ENCODE measurements around the gene ADAM12.
A peak's percentile ranks its signal among the peaks of the same experiment; 100 is the strongest.

The ADAM12 gene

GRCh38 chr10:126394948-126395347 lies 6.7 kb upstream of the ADAM12 start:
- TF ChIP-seq CTCF (IDR thresholded peaks at IDR 0.05; ENCODE audit: insufficient read depth, missing control alignments), result no peak
- no peak for FAIRE-seq
- DNase-seq (ENCODE audit: insufficient read length, low spot score), result no peak

- DNase-seq (ENCODE audit: insufficient read length, low spot score), result no peak
- no peak for FAIRE-seq
- TF ChIP-seq CTCF (IDR thresholded peaks at IDR 0.05; ENCODE audit: insufficient read depth, missing control alignments), result no peak
Observed at GRCh38 chr10:126393076-126393475, 4.8 kb upstream of the ADAM12 start.

- no peak for FAIRE-seq
- no peak for DNase-seq (ENCODE audit: insufficient read length, low spot score)
- no peak for TF ChIP-seq CTCF (IDR thresholded peaks at IDR 0.05; ENCODE audit: insufficient read depth, missing control alignments)
Observed at GRCh38 chr10:126392469-126392868, 4.2 kb upstream of the ADAM12 start.

GRCh38 chr10:126392068-126392467 lies 3.8 kb upstream of the ADAM12 start:
- no peak for DNase-seq (ENCODE audit: insufficient read length, low spot score)
- no peak for FAIRE-seq
- TF ChIP-seq CTCF (IDR thresholded peaks at IDR 0.05; ENCODE audit: insufficient read depth, missing control alignments), result no peak

GRCh38 chr10:126391192-126391885 lies 3.1 kb upstream of the ADAM12 start:
- no peak for FAIRE-seq

GRCh38 chr10:126390324-126390723 lies 2.0 kb upstream of the ADAM12 start:
- no peak for TF ChIP-seq CTCF (IDR thresholded peaks at IDR 0.05; ENCODE audit: insufficient read depth, missing control alignments)
- FAIRE-seq (no peak), DNase-seq (ENCODE audit: insufficient read length, low spot score) (no peak)

More at GRCh38 chr10:126391192-126391885, 3.1 kb upstream of the ADAM12 start:
- TF ChIP-seq CTCF (IDR thresholded peaks at IDR 0.05; ENCODE audit: insufficient read depth, missing control alignments), result no peak
- DNase-seq (ENCODE audit: insufficient read length, low spot score), result no peak

GRCh38 chr10:126387041-126387921 lies 996 bp downstream of the ADAM12 start:
- FAIRE-seq, result no peak
- peak; percentile 39 for TF ChIP-seq CTCF (IDR thresholded peaks at IDR 0.05; ENCODE audit: insufficient read depth, missing control alignments)
- no peak for DNase-seq (ENCODE audit: insufficient read length, low spot score)
